IMR-90 (cell line): ENCODE measurements around the gene ATXN1. TPM values are rescaled to one million over a fixed set of nuclear protein-coding genes. Genes with fewer than 3 reads are reported as not detected.
"Not testable (repeated sequence)": the region's sequence is repeated elsewhere in the genome, so short reads cannot be mapped to it uniquely, and the experiment has no call there.

Source experiments
- ATAC-seq: fragments of 200-7000 bp; cut with Tn5 transposase; 2 replicates; pipeline ENCODE4 v1.9.1; 2020; ENCODE audit warnings: low read depth, mild to moderate bottlenecking, moderate library complexity
- BruUV-seq: library from RNA; stranded (reverse); fragments of 400-500 nt; replicated peaks from 2 replicates; lab custom pipeline; 2021; lab: Mats Ljungman, UMichigan
- CTCF ChIA-PET: fragments of 300-600 bp; formaldehyde crosslinking; extraction: SDS; loops from one replicate; lab custom pipeline; 2021; ENCODE audit warnings: antibody characterized with exemption; lab: Yijun Ruan, JAX
- POLR2A ChIA-PET: fragments of 300-600 bp; sonication (Branson Sonifier 250); formaldehyde crosslinking; loops from one replicate; lab custom pipeline; 2022; ENCODE audit warnings: antibody characterized with exemption; ENCODE audit not compliant: unreplicated experiment; lab: Charles Lee
- DNase-seq: peaks from one replicate; pipeline ENCODE4 v3.0.0; 2013
- H2AFZ ChIP-seq: replicated peaks from 2 replicates; pipeline ENCODE3; 2013; ENCODE audit warnings: low read length, mild to moderate bottlenecking; ENCODE audit not compliant: poor library complexity
- H2AK5ac ChIP-seq: 2 replicates; pipeline ENCODE4 v1.6.1; 2013; ENCODE audit warnings: low read depth, low read length, inconsistent platforms
- H2AK9ac ChIP-seq: replicated peaks from 2 replicates; pipeline ENCODE3; 2013; ENCODE audit warnings: mild to moderate bottlenecking, low read depth, low read length, moderate library complexity; ENCODE audit not compliant: poor library complexity
- H2BK120ac ChIP-seq: 2 replicates; pipeline ENCODE4 v1.6.1; 2013; ENCODE audit warnings: low read depth, low read length, inconsistent platforms
- H2BK15ac ChIP-seq: 3 replicates; pipeline ENCODE4 v1.6.1; 2013; ENCODE audit warnings: low read depth, low read length, inconsistent platforms
- H2BK20ac ChIP-seq: 2 replicates; pipeline ENCODE4 v1.6.1; 2013; ENCODE audit warnings: low read depth, mild to moderate bottlenecking, inconsistent platforms, low read length, moderate library complexity
- H2BK5ac ChIP-seq: 2 replicates; pipeline ENCODE4 v1.6.1; 2013; ENCODE audit warnings: mild to moderate bottlenecking, low read depth, low read length, inconsistent platforms; ENCODE audit not compliant: poor library complexity, severe bottlenecking
- H3K14ac ChIP-seq: replicated peaks from 2 replicates; pipeline ENCODE4 v1.6.1; 2013; ENCODE audit warnings: low read depth, low read length, inconsistent platforms
- H3K18ac ChIP-seq: 2 replicates; pipeline ENCODE4 v1.6.1; 2013; ENCODE audit warnings: low read depth, low read length, control low read depth
- H3K23ac ChIP-seq: 2 replicates; pipeline ENCODE4 v1.6.1; 2013; ENCODE audit warnings: low read depth, low read length, inconsistent platforms
- H3K27ac ChIP-seq: 2 replicates; pipeline ENCODE4 v1.5.1; 2013; ENCODE audit warnings: mild to moderate bottlenecking, control low read depth, low read length; ENCODE audit not compliant: insufficient read depth
- H3K27me3 ChIP-seq: 2 replicates; pipeline ENCODE4 v1.6.1; 2013; ENCODE audit warnings: low read length; ENCODE audit not compliant: control insufficient read depth, insufficient read depth
- H3K36me3 ChIP-seq: 2 replicates; pipeline ENCODE4 v1.6.1; 2013; ENCODE audit warnings: low read length, mixed read lengths; ENCODE audit not compliant: control insufficient read depth, insufficient read depth
- H3K4ac ChIP-seq: 2 replicates; pipeline ENCODE4 v1.6.1; 2013; ENCODE audit warnings: low read depth, low read length, inconsistent platforms
- H3K4me1 ChIP-seq: 2 replicates; pipeline ENCODE4 v1.6.1; 2013; ENCODE audit warnings: low read length, mixed read lengths; ENCODE audit not compliant: control insufficient read depth, insufficient read depth
- H3K4me2 ChIP-seq: 2 replicates; pipeline ENCODE4 v1.6.1; 2013; ENCODE audit warnings: low read depth, mild to moderate bottlenecking, control low read depth, low read length, moderate library complexity
- H3K4me3 ChIP-seq: 2 replicates; pipeline ENCODE4 v1.5.1; 2013; ENCODE audit warnings: low read depth, mild to moderate bottlenecking, control low read depth, low read length, moderate library complexity; ENCODE audit not compliant: insufficient read depth
- H3K56ac ChIP-seq: 2 replicates; pipeline ENCODE4 v1.6.1; 2013; ENCODE audit warnings: low read length, inconsistent platforms; ENCODE audit not compliant: insufficient read depth; ENCODE audit errors: extremely low read depth
- H3K79me1 ChIP-seq, 2 experiments: 2 replicates each; pipeline ENCODE4 v1.6.1; 2013; ENCODE audit warnings: low read length in 2 of 2, inconsistent platforms in 1 of 2, low read depth in 1 of 2
- H3K9ac ChIP-seq: 2 replicates; pipeline ENCODE4 v1.6.1; 2013; ENCODE audit warnings: low read depth, low read length, control low read depth
- H3K9me1 ChIP-seq: 2 replicates; pipeline ENCODE4 v1.6.1; 2013; ENCODE audit warnings: low read length, inconsistent platforms; ENCODE audit not compliant: insufficient read depth
- H3K9me3 ChIP-seq: 2 replicates; pipeline ENCODE4 v1.6.1; 2013; ENCODE audit warnings: low read length; ENCODE audit not compliant: control insufficient read depth, insufficient read depth
- H4K20me1 ChIP-seq: 2 replicates; pipeline ENCODE4 v1.6.1; 2013; ENCODE audit warnings: low read length, inconsistent platforms; ENCODE audit not compliant: insufficient read depth
- H4K5ac ChIP-seq: 2 replicates; pipeline ENCODE4 v1.6.1; 2013; ENCODE audit warnings: mild to moderate bottlenecking, low read depth, low read length, control low read depth
- H4K8ac ChIP-seq, 2 experiments: 2 replicates each; pipeline ENCODE4 v1.6.1; 2013; ENCODE audit warnings: low read depth in 2 of 2, low read length in 2 of 2, control low read depth in 1 of 2, inconsistent platforms in 1 of 2
- H4K91ac ChIP-seq: 2 replicates; pipeline ENCODE4 v1.6.1; 2013; ENCODE audit warnings: low read depth, low read length, inconsistent platforms; ENCODE audit not compliant: insufficient read depth
- CEBPB ChIP-seq: IDR thresholded peaks from 2 replicates; pipeline ENCODE4 v1.6.1; 2012; ENCODE audit warnings: low read depth, low read length, improper control_type of control experiment
- WGBS, 2 experiments: methylation state at CpG; one replicate each; pipeline versions ENCODE4 v1.1.5 to v1.1.7; 2013; ENCODE audit warnings: missing lambda C conversion rate in 2 of 2; ENCODE audit not compliant: insufficient read length in 1 of 2; ENCODE audit errors: extremely low coverage in 2 of 2; 5-methylcytosine and 5-hydroxymethylcytosine counted together
- dilution Hi-C: fragments of 300-500 bp; cut with HindIII; formaldehyde crosslinking; loops from one replicate; pipeline ENCODE4 v1.14.3; 2018; ENCODE audit warnings: low sequenced_read_pairs; ENCODE audit not compliant: unreplicated experiment
- in situ Hi-C: fragments of 300-500 bp; cut with MboI; formaldehyde crosslinking; loops from 3 replicates; pipeline ENCODE4 v1.14.3; 2019; ENCODE audit warnings: low sequenced_read_pairs, inconsistent platforms, mixed read lengths
- intact Hi-C: fragments of 100-400 bp; cut with micrococcal nuclease; formaldehyde crosslinking; loops from 2 replicates; pipeline ENCODE4 v1.10.0; 2022
- polyA plus RNA-seq, 3 experiments: library from polyadenylated mRNA; depleted of rRNA; stranded (reverse); fragments of >200 nt; gene quantifications; 2 replicates each; pipeline ENCODE4 v1.2.3, GENCODE V29; 2012; ENCODE audit warnings: low replicate concordance in 1 of 3
- total RNA-seq: library from RNA; depleted of rRNA; stranded (reverse); fragments of >200 nt; gene quantifications from 2 replicates; pipeline ENCODE4 v1.2.3, GENCODE V29; 2012

The ATXN1 gene
- total and polyA plus RNA-seq, 2 of the 4 experiments (the other 2 are of a cell fraction), result 7.3 to 11.1 TPM

DNA sequence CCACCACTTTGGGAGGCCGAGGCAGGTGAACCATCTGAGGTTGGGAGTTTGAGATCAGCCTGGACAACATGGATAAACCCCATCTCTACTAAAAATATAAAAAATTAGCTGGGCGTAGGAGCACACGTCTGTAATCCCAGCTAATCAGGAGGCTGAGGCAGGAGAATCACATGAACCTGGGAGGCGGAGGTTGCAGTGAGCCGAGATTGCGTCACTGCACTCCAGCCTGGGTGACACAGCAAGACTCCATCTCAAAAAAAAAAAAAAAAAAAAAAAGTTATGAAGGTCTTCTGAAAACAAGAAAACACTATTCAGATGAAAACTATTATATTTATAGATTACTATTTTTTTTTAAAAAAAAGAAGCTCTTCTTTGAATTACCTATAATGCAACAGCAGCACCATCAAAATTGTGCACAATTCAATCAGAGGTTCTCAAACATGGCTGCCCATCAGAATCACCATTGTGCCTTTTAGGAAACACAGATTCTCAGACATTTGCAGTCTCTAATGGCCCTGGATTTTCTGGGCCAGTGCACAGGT is 370.3 kb downstream of the ATXN1 start:
- H3K14ac ChIP-seq, result peak overlapping the region; percentile 59
- H3K36me3 ChIP-seq, H2AFZ ChIP-seq, H2AK9ac ChIP-seq, H3K9ac ChIP-seq, POLR2A ChIA-PET, in situ Hi-C loops, H3K4me3 ChIP-seq, dilution Hi-C loops, H3K23ac ChIP-seq, CTCF ChIA-PET, intact Hi-C loops, H3K9me3 ChIP-seq, DNase-seq, H3K27me3 ChIP-seq, H4K5ac ChIP-seq, H4K20me1 ChIP-seq, ATAC-seq, BruUV-seq: not testable (repeated sequence)
- H3K4ac ChIP-seq, result peak overlapping the region; percentile 90
- H4K8ac ChIP-seq, result peak overlapping the region; percentile 65 to 68; a peak in 2 of 4 replicates
- H3K79me1 ChIP-seq, result peaks cover 15 to 18% of the 10 kb centered on the region in 2 experiments
- H2AK5ac ChIP-seq, result peak overlapping the region; percentile 94; the same call in 1 of the 2 replicates
- H2BK20ac ChIP-seq, result peak overlapping the region; percentile 75; the same call in 1 of the 2 replicates
- H3K56ac ChIP-seq, result peak overlapping the region; percentile 39; the same call in 1 of the 2 replicates
- H3K4me1 ChIP-seq, result peaks cover 19% of the 10 kb centered on the region
- TF ChIP-seq CEBPB, result peak; percentile 62; the same call in 1 of the 2 replicates
- H3K18ac ChIP-seq, result peak overlapping the region; percentile 73
- H3K4me2 ChIP-seq, result peak overlapping the region; percentile 64; the same call in 1 of the 2 replicates
- H2BK15ac ChIP-seq, result peak overlapping the region; percentile 93; the same call in 2 of the 3 replicates
- WGBS, 2 experiments, result no CpG with 5 or more reads among the region's 6 CpGs
- H2BK120ac ChIP-seq, result peak overlapping the region; percentile 81; the same call in 1 of the 2 replicates
- peak overlapping the region; percentile 42; the same call in 1 of the 2 replicates for H3K27ac ChIP-seq
- peaks cover 10% of the 10 kb centered on the region for H3K9me1 ChIP-seq
- peak overlapping the region; percentile 77 for H2BK5ac ChIP-seq
- H4K91ac ChIP-seq, result peak overlapping the region; percentile 50
